Activated T-helper 2 cell treated with anti-CD3 and anti-CD28 coated beads, Interferon-gamma antibody, Interleukin-2, Interleukin-4, amounts not matched to agents 10 μg/mL and 5 μg/mL and 100 μg/mL, durations not matched to agents 14 hours and 24 hours and 36 hours (primary cell): ENCODE data around the gene TPI1. TPM values are rescaled to one million over a fixed set of nuclear protein-coding genes. Genes with fewer than 3 reads are reported as not detected.

Source experiments
- DNase-seq: peaks from one replicate; pipeline ENCODE4 v3.0.0; 2021; ENCODE audit warnings: low spot score
- H3K27ac Mint-ChIP-seq: one replicate; pipeline ENCODE4 v1.8.0; 2021; ENCODE audit warnings: mixed read lengths
- H3K27me3 Mint-ChIP-seq: one replicate; pipeline ENCODE4 v1.8.0; 2021; ENCODE audit warnings: low read depth, mixed read lengths
- H3K36me3 Mint-ChIP-seq: one replicate; pipeline ENCODE4 v1.8.0; 2021; ENCODE audit warnings: low read depth, mixed read lengths
- H3K4me1 Mint-ChIP-seq: one replicate; pipeline ENCODE4 v1.8.0; 2021; ENCODE audit warnings: low read depth, mixed read lengths
- H3K4me3 Mint-ChIP-seq: one replicate; pipeline ENCODE4 v1.8.0; 2021; ENCODE audit warnings: low read depth, mild to moderate bottlenecking, moderate library complexity, mixed read lengths
- H3K9me3 Mint-ChIP-seq: one replicate; pipeline ENCODE4 v1.8.0; 2021; ENCODE audit warnings: mixed read lengths
- intact Hi-C: fragments of 100-400 bp; cut with micrococcal nuclease; formaldehyde crosslinking; loops from one replicate; pipeline ENCODE4 v1.15.1; 2023
- total RNA-seq: library from RNA; stranded (reverse); gene quantifications from 2 replicates; pipeline ENCODE4 v1.2.3, GENCODE V29; 2022

The TPI1 gene
- total RNA-seq, 1 donor from 2014 or later, result 1,708 TPM

DNA sequence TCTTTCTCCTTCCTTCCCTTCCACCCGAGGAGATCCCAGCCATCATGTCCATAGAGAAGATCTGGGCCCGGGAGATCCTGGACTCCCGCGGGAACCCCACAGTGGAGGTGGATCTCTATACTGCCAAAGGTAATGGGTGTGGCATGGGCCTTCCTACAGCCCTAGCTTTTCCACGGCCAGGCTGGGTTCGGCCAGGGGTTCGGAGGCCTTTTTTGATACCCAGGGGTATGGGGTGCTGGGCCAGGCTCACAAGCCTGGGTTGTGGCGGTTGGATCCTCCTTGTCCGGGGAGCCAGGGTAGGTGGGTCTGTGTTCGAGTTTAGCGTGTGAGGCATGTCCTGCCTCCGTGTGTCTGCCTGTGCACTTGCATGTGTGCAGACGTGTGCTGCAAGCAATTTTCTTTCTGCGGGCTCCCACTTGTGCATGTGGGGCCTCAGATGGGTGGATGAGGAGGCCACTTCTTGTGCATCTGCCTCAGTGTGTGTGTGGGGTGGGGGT, 48.5 kb downstream of the TPI1 start:
- DNase-seq, result no peak
- Mint-ChIP-seq H3K27ac (peak overlapping the region; percentile 77), H3K4me3 (peak overlapping the region; percentile 93), H3K36me3 (peaks cover 39% of the 10 kb centered on the region), H3K27me3 (no peaks in the 10 kb centered on the region), H3K9me3 (no peaks in the 10 kb centered on the region), H3K4me1 (peaks cover 28% of the 10 kb centered on the region)
- intact Hi-C loops, result loop anchor here (2.0 kb wide), 1 partner anchor 43 kb away; the partner anchor contains the start of gene SPSB2

DNA sequence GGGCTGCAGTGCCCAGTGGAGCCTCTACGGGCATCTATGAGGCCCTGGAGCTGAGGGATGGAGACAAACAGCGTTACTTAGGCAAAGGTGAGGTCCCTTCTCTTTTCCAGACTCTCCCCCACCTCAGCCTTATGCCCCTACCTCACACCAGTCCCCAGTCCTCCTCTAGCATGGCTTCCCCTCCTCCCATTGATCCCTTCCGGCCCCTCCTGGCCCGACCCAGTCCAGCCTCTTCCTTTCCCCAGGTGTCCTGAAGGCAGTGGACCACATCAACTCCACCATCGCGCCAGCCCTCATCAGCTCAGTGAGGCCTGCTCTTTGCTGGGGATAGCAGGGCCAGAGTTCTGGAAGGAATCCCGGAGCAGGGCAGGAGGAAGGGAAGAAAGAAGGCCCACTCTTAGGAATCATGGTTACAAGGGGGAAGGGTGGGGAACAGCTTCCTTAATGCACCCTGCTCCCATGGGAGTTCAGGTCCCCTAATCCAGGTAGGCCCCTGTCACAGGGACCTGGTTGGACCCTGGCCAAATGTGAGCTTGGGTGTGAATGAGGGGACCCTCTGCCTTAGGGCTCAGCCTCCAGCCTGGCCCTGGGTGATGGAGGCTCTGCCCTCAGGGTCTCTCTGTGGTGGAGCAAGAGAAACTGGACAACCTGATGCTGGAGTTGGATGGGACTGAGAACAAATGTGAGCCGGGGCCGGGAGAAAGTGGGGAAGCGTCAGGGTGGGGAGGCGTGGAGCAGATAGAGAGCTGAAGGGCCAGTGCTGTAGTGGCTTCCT, 49.3 kb downstream of the TPI1 start:
- intact Hi-C loops, result no loop called here
- Mint-ChIP-seq H3K4me1 (peaks cover 28% of the 10 kb centered on the region), H3K27me3 (no peaks in the 10 kb centered on the region), H3K36me3 (peaks cover 45% of the 10 kb centered on the region), H3K27ac (peak overlapping the region; percentile 60), H3K4me3 (peak overlapping the region; percentile 93), H3K9me3 (no peaks in the 10 kb centered on the region)
- DNase-seq, result no peak

DNA sequence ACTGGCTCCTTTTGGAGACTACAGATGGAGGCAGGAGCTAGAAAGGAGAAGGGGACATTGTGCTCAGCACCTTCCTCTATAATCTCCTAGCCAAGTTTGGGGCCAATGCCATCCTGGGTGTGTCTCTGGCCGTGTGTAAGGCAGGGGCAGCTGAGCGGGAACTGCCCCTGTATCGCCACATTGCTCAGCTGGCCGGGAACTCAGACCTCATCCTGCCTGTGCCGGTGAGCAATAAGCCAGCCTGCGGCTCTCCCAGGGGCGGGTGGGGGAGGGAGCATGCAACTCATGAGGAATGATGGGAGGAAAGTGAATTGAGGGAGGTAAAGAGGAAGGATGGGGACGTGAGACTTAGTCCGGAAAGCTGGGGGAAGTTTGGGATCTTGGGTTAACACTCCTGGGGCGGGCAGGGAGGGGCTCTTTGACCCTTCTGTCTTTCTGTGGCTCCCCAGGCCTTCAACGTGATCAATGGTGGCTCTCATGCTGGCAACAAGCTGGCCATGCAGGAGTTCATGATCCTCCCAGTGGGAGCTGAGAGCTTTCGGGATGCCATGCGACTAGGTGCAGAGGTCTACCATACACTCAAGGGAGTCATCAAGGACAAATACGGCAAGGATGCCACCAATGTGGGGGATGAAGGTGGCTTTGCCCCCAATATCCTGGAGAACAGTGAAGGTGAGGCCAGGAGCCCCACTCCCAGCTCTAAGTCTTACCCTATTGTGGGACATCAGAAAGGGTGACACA, 50.3 kb downstream of the TPI1 start:
- H3K4me1 Mint-ChIP-seq, result peaks cover 28% of the 10 kb centered on the region

DNA sequence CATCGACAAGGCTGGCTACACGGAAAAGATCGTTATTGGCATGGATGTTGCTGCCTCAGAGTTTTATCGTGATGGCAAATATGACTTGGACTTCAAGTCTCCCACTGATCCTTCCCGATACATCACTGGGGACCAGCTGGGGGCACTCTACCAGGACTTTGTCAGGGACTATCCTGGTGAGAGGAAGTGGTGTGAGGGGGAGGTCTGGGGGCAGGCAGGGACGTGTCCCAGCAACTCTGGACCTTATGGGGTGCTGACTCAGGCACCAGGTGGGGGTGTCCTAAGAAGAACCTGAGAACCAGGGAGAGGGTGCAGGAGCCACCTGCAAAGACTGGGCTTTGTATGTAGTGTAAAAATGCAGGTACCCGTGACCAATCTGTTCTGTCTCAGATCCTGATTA, 52.3 kb downstream of the TPI1 start:
- Mint-ChIP-seq H3K27me3 (no peaks in the 10 kb centered on the region), H3K27ac (peak overlapping the region; percentile 45), H3K36me3 (peaks cover 69% of the 10 kb centered on the region), H3K4me1 (peaks cover 31% of the 10 kb centered on the region), H3K4me3 (no peak overlapping the region), H3K9me3 (no peaks in the 10 kb centered on the region)
- no peak for DNase-seq
- intact Hi-C loops, result no loop called here

More for the DNA sequence above, 50.3 kb downstream of the TPI1 start:
- Mint-ChIP-seq H3K36me3 (peaks cover 53% of the 10 kb centered on the region), H3K9me3 (no peaks in the 10 kb centered on the region), H3K27ac (no peak overlapping the region), H3K27me3 (no peaks in the 10 kb centered on the region), H3K4me3 (no peak overlapping the region)
- DNase-seq, result no peak
- intact Hi-C loops, result no loop called here

Other genes starting within 250 kb of the TPI1 start
- gene LPAR5, start 231.6 kb upstream of the TPI1 start, total RNA-seq, result 3.6 and 4.1 TPM in 2 replicates
- gene ACRBP, start 220.1 kb upstream of the TPI1 start, total RNA-seq, result 1.2 and 1.5 TPM in 2 replicates
- 18.5 and 19.1 TPM in 2 replicates for gene ING4, start 204.4 kb upstream of the TPI1 start, total RNA-seq
- gene ZNF384, start 178.2 kb upstream of the TPI1 start, total RNA-seq, result 73.7 and 75.4 TPM in 2 replicates
- 0.18 TPM in 1 of 2 replicates, not detected in the other for gene PIANP, start 166.7 kb upstream of the TPI1 start, total RNA-seq
- 33.0 and 35.6 TPM in 2 replicates for gene COPS7A, start 143.5 kb upstream of the TPI1 start, total RNA-seq
- 162 and 172 TPM in 2 replicates for gene MLF2, start 114.4 kb upstream of the TPI1 start, total RNA-seq
- 235 and 262 TPM in 2 replicates for gene PTMS, start 101.2 kb upstream of the TPI1 start, total RNA-seq
- gene LAG3, start 95.0 kb upstream of the TPI1 start, total RNA-seq, result 215 and 223 TPM in 2 replicates
- gene CD4, start 78.0 kb upstream of the TPI1 start, total RNA-seq, result 354 and 368 TPM in 2 replicates
- 0.11 and 0.30 TPM in 2 replicates for gene GPR162, start 45.7 kb upstream of the TPI1 start, total RNA-seq
- 5.2 and 5.3 TPM in 2 replicates for gene P3H3, start 39.1 kb upstream of the TPI1 start, total RNA-seq
- 1.2 and 1.3 TPM in 2 replicates for gene GNB3, start 26.6 kb upstream of the TPI1 start, total RNA-seq
- 41.6 and 42.1 TPM in 2 replicates for gene CDCA3, start 16.2 kb upstream of the TPI1 start, total RNA-seq
- 133 and 134 TPM in 2 replicates for gene USP5, start 15.4 kb upstream of the TPI1 start, total RNA-seq
- gene SPSB2, start 5.8 kb downstream of the TPI1 start, total RNA-seq, result 3.7 and 4.1 TPM in 2 replicates
- gene LRRC23, start 37.3 kb downstream of the TPI1 start, total RNA-seq, result 4.7 and 6.6 TPM in 2 replicates
- gene ENO2, start 47.0 kb downstream of the TPI1 start, total RNA-seq, result 230 and 235 TPM in 2 replicates
- 66.8 and 70.5 TPM in 2 replicates for gene ATN1, start 60.4 kb downstream of the TPI1 start, total RNA-seq
- gene RNU7-1, start 76.3 kb downstream of the TPI1 start, total RNA-seq, result not detected in 2 replicates
- gene C12orf57, start 76.5 kb downstream of the TPI1 start, total RNA-seq, result 158 and 173 TPM in 2 replicates
- gene PTPN6, start 83.8 kb downstream of the TPI1 start, total RNA-seq, result 250 and 252 TPM in 2 replicates
- gene PHB2, start 103.1 kb downstream of the TPI1 start, total RNA-seq, result 381 and 391 TPM in 2 replicates
- gene EMG1, start 103.4 kb downstream of the TPI1 start, total RNA-seq, result 104 and 112 TPM in 2 replicates
- 30.9 and 34.0 TPM in 2 replicates for gene LPCAT3, start 150.9 kb downstream of the TPI1 start, total RNA-seq
- 2.5 and 2.6 TPM in 2 replicates for gene C1S, start 193.2 kb downstream of the TPI1 start, total RNA-seq
- gene C1R, start 224.9 kb downstream of the TPI1 start, total RNA-seq, result 1.5 and 2.5 TPM in 2 replicates
- gene C1RL, start 241.7 kb downstream of the TPI1 start, total RNA-seq, result 20.2 and 28.7 TPM in 2 replicates